Mucosa of descending colon (tissue), 3 donors: ENCODE data around the gene PTHLH. TPM values are rescaled to one million over a fixed set of nuclear protein-coding genes. Genes with fewer than 3 reads are reported as not detected.

ENCODE experiments used
- ATAC-seq: fragments of 200-7000 bp; cut with Tn5 transposase; one replicate; pipeline ENCODE4 v1.9.1; 2020; ENCODE audit warnings: mild to moderate bottlenecking, moderate library complexity
- DNase-seq, 3 donors: peaks; one replicate each; pipeline ENCODE4 v3.0.0-alpha.2; 2020
- H3K36me3 ChIP-seq: fragments of 200-600 bp; one replicate; pipeline ENCODE4 v1.8.0; 2021; ENCODE audit warnings: low read depth, mild to moderate bottlenecking
- H3K4me1 ChIP-seq: fragments of 200-600 bp; one replicate; pipeline ENCODE4 v1.8.0; 2021; ENCODE audit warnings: low read depth, mild to moderate bottlenecking
- H3K4me3 ChIP-seq: fragments of 200-600 bp; one replicate; pipeline ENCODE4 v1.8.0; 2021; ENCODE audit warnings: mild to moderate bottlenecking
- H3K9me3 ChIP-seq: fragments of 200-600 bp; one replicate; pipeline ENCODE4 v1.8.0; 2021; ENCODE audit warnings: mild to moderate bottlenecking
- CTCF ChIP-seq: fragments of 200-600 bp; IDR thresholded peaks from one replicate; pipeline ENCODE4 v1.8.0; 2022; ENCODE audit warnings: antibody characterized with exemption, mild to moderate bottlenecking
- intact Hi-C, 2 donors: fragments of 100-400 bp; cut with DNase I in 1 of 2; cut with micrococcal nuclease in 1 of 2; formaldehyde crosslinking; loops; one replicate each; pipeline versions ENCODE4 v1.11.0 to v1.11.1; 2022; cut with DNase I, micrococcal nuclease
- total RNA-seq, 3 donors: library from RNA; stranded (reverse); fragmentation: NEBNext Ultra II Directional in 2 of 3; extraction: Animal tissue kit (Norgen Biotek cat#: 25700) in 2 of 3; gene quantifications; one replicate each; pipeline versions ENCODE4 v1.2.1 to v1.2.4, GENCODE V29; 2021 to 2023
- donor health status: DM: no; HTN: no; CAD: no; lungs with moderate emphysema.
- donor health status: DM: no; HTN: no; CAD: no.
- donor health status: DM: no; HTN: yes; CAD: no.

The PTHLH gene
- total RNA-seq, 3 donors from 2014 or later = 2.2 TPM; not detected in 2

DNA sequence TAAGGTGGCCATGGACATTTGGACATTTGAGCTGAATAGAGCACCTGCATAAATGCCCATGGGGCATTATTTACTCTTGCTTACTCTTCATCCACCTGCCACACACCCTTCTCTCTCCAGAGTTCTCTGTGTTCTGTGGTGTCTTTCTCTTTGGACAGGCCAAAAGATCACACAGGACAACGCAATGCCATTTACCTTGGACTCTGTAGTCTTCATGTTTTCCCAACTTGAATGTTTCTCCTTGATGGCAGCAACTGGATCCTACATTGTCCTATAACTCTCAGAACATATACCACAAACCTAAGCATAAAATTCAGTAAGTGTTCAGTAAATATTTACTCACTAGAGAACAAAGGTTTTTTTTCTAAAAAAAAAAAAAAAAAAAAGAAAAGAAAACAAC, 41.7 kb upstream of the PTHLH start:
- Histone ChIP-seq H3K36me3 (no peaks in the 10 kb centered on the region), H3K9me3 (no peaks in the 10 kb centered on the region), H3K4me1 (no peaks in the 10 kb centered on the region), H3K4me3 (no peak overlapping the region)
- intact Hi-C loops = no loop called here
- ATAC-seq = no peak
- TF ChIP-seq CTCF = no peak
- DNase-seq = no peak

DNA sequence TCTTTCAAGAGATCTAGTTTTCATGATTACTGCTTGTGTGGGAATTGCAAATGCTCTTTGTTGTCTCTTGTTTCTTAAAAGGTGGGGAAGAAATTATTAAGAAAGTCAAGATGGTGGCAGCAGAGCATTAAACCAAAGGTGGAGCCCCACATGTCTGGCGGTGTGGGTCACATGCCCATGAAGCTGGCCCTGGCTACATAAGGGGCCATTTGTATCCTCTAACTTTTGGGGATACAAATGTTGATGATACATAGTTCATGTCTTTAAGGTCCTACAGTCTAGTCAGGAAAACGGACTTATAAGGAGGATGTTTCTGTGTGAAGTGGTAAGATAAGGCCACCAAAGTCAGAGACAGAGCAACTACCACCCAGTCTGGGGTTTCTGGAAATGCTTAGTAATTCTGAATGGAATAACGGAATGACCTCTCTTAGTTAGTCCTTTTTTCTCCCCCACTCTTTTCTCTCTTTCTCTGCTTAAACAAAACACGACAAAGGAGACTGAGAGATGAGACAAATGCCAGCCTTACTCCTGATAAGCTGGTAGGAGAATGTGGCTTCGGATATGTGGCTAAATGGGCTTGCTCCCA, 39.9 kb upstream of the PTHLH start:
- no peak for DNase-seq
- Histone ChIP-seq H3K36me3 (no peaks in the 10 kb centered on the region), H3K4me3 (no peak overlapping the region), H3K4me1 (no peaks in the 10 kb centered on the region), H3K9me3 (no peaks in the 10 kb centered on the region)
- intact Hi-C loops = no loop called here
- no peak for TF ChIP-seq CTCF
- no peak for ATAC-seq

GRCh38 chr12:28010036-28010435, 37.5 kb upstream of the PTHLH start:
- Histone ChIP-seq H3K9me3 (no peaks in the 10 kb centered on the region), H3K4me1 (no peaks in the 10 kb centered on the region), H3K4me3 (no peak overlapping the region), H3K36me3 (no peaks in the 10 kb centered on the region)
- ATAC-seq = no peak
- TF ChIP-seq CTCF = no peak
- no peak for DNase-seq
- intact Hi-C loops = no loop called here

GRCh38 chr12:27999970-28000369, 27.4 kb upstream of the PTHLH start:
- intact Hi-C loops = no loop called here

DNA sequence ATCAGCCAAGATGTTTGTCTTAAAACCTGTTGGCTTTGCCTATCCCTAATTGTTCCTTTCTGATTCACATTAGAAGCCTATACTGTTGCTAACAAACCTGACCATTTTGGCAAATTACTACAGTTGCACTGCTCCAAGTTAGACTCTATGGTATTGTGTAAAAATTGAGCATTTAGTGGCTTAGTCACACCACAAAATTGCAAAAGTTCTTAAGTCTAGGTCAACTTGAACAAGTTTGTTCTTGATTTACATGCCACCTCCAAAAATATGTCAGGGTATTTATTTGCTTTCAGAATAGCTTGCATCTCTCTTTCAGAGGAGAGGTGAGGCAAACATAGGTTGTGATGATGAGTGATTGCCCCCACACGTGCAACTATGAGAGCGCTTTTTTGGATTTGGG, 27.0 kb upstream of the PTHLH start:
- ATAC-seq = no peak
- Histone ChIP-seq H3K36me3 (no peaks in the 10 kb centered on the region), H3K9me3 (no peaks in the 10 kb centered on the region), H3K4me3 (no peak overlapping the region), H3K4me1 (no peaks in the 10 kb centered on the region)
- no peak for DNase-seq
- TF ChIP-seq CTCF = no peak
- intact Hi-C loops = no loop called here

More at GRCh38 chr12:27999970-28000369, 27.4 kb upstream of the PTHLH start:
- no peaks in the 10 kb centered on the region for H3K9me3 ChIP-seq
- no peak overlapping the region for H3K4me3 ChIP-seq
- H3K36me3 ChIP-seq = no peaks in the 10 kb centered on the region
- no peaks in the 10 kb centered on the region for H3K4me1 ChIP-seq
- DNase-seq = no peak
- TF ChIP-seq CTCF = no peak
- ATAC-seq = no peak

GRCh38 chr12:27998658-27999057, 26.1 kb upstream of the PTHLH start:
- no peak for DNase-seq
- H3K9me3 ChIP-seq = no peaks in the 10 kb centered on the region
- H3K4me3 ChIP-seq = no peak overlapping the region
- intact Hi-C loops = no loop called here
- no peak for ATAC-seq
- no peak for TF ChIP-seq CTCF
- H3K4me1 ChIP-seq = no peaks in the 10 kb centered on the region
- H3K36me3 ChIP-seq = no peaks in the 10 kb centered on the region
